22Rv1 (cell line): ENCODE measurements around the gene PCCA.

ENCODE experiments used
- CTCF ChIP-seq: fragments of 450-650 bp; IDR thresholded peaks from 2 replicates; pipeline ENCODE4 v1.5.1; 2017; ENCODE audit warnings: mild to moderate bottlenecking
- ZFX ChIP-seq: fragments of 450-650 bp; IDR thresholded peaks from 2 replicates; pipeline ENCODE4 v1.6.1; 2017; ENCODE audit warnings: antibody characterized with exemption, borderline replicate concordance

GRCh38 chr13:100208626-100209025 is 119.7 kb downstream of the PCCA start:
- TF ChIP-seq CTCF: no peak
- no peak for TF ChIP-seq ZFX
